ENCODE results near the gene NTNG2.

The NTNG2 gene

DNA sequence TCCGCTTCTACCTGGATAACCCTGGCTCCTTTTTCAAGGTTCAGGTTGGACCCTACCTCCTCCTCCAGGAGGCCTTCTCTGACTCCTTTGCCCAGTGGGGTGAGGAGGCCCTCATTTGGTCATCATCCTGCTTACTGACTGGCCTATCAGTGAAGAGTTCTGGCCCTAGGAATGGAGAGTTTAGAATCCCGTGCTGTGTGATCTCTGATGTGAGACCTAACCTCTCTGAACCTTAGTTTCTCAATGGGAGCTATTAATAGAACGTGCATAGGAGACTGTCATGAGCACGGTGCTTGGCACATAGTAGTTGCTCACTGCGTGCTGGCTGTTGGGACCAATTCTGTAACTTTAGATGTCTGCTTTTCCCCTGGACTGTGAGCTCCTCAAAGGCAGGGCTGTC, 10.3 kb downstream of the NTNG2 start:
- DNase-seq (ENCODE audit: low spot score) = no peak

DNA sequence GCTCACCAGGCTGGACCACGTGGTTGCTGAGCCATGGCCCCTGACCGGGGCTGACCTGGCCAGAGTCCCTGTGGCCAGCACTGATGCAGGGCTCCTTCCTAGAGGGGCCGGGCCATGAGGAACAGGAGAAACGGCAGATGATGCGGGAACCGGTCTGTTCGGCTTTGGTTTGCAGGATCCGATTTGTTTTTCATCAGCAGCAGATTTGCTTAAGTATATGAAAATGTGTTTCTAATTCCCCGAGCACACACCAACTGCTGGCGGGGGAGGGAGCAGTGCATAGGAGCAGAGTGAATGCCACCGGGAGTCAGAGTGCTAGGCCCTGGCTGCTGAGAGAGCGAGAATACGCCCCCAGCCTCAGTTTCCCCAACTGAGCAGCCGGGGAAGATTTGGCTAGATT, 13.6 kb downstream of the NTNG2 start:
- no peak for DNase-seq (ENCODE audit: low spot score)

DNA sequence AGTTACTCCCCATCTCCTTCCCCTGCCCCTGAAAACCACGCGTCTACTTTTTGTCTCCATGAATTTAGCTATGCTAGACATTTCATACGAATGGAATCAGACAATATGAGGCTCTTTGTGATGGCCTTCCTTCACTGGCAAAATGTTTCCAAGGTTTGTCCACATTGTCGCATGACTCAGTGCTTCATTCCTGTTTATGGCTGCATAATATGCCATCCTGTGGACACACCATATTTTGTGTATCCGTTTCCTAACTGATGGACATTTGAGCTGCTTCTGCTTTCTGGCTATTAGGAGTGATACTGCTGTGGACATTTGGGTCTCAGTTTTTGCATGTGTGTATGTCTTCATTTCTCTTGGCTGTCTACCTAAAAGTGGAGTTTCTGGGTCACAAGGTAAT, 14.5 kb downstream of the NTNG2 start:
- no peak for DNase-seq (ENCODE audit: low spot score)

DNA sequence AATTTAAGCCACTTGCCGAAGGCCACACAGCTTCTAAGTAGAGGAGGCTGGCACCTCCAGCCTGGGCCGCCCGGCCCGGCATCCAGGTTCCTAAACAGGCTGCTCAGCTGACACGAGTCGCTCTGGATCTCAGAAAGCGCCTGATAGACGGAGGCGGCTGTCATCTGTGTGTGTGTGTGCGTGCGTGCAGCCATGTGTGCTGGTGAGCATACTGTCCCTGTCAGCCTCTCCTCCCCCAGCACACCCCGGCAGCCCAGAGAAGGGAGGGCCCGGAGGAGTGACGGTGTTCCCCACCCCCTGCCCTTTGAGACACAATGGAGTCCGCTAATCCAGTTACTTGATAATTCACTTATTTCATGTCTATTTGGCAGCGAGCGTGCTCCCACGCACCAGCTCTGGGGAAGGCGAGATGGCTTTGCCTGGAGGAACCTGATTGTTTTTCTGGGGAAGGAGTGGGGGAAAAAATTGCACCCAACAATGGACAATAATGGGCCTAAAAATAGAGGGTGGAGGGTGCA, 20.0 kb downstream of the NTNG2 start:
- DNase-seq (ENCODE audit: low spot score) = no peak

DNA sequence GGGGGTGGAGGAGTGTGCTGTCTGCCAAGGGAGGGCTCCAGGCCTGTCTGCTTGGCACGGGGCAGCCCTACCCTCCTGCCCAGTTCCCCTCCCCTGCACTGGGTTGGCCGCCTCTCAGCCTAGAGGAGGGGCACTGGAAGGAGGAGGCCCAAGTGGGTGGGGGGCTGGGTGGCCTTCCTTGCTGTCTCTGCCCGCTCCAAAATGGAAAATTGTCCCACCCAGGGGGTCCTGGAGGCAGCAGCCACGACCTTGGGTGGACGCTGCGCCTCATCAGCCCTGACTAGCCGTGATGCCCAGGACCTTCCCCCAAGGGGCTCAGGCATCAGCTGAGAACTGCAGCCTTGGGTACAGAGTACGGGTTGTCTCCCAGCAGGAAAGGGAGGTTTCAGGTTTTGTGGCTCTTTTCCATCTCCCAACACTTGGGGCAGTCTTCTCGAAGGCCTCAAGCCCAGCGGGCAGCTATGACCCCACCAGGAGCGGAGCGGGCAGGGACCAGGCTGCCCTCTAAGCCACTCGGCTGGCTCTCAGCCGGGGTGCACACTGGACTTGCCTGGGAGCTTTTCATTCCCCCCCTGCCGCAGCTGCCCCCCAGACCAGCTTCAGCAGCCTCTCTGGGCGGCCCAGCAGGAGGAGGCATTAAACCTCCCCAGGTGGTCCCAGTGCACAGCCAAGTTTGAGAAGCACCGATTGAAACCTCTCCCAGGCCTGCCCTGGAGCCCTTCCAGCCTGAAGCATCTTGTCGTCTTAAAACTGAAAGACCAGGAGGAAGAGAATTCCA, 20.6 kb downstream of the NTNG2 start:
- DNase-seq (ENCODE audit: low spot score) = no peak

DNA sequence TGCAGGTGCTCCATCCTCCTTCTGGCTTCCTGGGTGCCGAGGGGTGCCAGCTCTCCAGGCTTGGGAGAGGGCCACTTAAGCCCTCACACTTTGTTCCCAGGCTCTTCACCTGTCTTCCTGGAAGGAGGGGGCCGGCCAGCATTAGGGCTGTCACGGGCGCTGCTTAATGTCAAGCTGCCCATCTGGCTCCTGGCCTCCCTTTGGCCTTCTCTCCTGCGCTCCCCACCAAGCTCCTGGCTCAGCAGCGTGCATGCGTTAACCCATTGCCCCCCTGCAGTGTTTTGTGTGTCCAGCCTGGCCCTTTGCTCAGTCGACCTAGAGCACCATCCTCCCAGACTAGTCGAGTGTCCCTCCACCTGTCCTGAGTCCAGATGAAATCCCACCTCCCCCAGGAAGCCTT, 21.3 kb downstream of the NTNG2 start:
- no peak for DNase-seq (ENCODE audit: low spot score)

DNA sequence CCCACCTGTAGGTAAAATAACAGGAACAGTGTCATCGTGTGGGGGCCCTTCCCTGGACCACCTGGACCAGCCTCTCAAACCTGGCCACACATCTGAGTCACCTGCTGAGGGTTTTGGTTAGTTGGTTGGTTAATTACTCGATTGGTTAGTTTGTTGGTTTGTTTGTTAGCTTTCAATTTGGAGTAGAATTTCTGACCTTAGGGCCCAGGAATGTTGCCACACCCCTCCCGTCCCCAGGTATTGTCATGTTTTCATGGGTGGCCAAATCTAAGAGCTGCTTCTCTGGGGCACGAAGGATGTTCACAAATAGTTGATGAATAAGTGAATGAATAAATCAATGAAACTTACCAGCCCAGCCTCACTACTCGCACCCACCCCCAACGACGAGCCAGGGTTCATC, 21.9 kb downstream of the NTNG2 start:
- no peak for DNase-seq (ENCODE audit: low spot score)

DNA sequence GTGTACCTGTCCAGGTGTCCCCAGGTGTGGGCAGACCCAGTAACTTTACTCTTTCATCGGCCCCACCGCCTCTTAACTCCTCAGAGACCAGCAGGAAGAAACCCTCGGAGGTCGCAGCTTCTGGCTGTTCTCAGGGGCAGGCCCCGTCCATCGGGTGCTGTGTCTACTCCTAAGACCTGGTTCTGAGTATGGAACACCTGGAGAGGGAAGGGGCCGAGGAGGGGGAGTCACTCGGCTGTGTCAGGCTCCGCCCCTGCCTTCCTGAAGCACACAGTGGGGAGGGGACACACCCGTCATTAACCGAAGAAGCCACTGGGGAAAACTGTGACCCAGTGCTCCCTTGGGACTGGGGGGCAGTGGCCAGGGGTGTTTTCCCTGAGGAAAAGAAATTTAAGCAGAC, 22.3 kb downstream of the NTNG2 start:
- DNase-seq (ENCODE audit: low spot score) = no peak

DNA sequence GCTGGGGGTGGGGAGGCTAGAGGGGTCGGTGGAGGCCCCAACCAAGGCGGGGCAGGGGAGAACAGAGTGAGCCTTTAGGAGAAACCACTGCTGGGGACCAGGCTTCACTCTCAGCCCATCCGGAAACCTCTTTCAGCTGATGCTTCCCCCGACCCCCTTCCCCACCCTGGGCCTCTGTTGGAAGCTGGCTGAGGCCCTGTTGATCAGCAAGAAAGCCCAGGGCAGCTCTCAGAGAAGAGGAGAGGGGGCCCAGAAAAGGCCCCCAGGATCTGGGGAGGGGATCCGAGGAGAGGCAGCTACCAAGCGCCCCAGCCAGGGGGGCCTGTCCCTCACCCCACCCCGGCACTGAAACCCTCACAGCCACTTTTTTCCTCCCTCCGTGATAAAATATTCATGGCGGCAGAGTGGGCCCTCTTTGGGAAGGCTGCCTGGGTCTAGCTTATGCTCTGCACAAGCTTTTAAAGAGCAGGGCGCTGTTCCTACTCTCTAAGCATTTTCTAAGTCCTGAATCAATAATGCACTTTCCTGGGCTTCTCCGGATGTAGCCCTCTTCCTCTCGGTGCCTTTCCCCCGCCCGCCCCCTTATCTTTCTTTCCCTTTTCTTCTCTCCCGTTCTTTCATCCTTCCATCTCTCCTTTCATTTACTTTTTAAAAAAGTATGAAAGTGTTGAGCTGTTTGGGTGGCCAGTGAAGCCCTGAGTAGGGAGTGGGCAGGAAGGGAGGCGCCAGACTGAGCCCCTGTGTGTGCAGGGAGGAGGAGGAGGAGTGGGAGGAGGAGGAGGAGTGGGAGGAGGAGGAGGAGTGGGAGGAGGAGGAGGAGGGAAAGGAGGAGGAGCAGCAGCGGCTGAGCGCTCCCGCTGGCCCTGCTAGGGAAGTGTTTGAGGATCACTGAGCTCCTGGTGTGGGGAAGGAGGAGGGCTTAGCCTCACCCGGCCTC, 23.5 kb downstream of the NTNG2 start:
- no peak for DNase-seq (ENCODE audit: low spot score)

DNA sequence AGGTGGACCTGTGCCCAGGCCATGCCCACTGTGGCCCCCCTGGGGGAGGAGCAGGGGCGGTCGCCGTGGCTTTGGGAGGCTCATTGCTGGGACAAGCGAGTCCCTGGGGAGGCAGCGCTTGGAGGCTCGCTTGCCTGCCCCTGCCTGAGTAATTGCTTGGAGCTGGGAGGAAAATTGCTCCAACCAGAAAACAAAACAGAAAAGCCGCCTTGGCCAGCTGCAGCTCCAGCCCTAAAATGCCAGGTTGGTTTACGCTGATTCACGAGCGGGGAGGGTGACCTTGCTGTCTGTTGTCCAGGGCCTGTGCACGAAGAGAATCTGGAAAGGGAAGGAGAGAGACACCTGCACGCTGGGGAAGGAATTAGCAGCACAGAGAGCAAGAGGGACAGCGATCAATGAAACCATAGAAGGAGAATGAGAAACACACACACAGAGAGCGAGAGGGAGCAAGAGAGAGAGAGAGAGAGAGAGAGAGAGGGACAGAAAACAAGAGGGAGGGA, 25.3 kb downstream of the NTNG2 start:
- DNase-seq (ENCODE audit: low spot score) = no peak

DNA sequence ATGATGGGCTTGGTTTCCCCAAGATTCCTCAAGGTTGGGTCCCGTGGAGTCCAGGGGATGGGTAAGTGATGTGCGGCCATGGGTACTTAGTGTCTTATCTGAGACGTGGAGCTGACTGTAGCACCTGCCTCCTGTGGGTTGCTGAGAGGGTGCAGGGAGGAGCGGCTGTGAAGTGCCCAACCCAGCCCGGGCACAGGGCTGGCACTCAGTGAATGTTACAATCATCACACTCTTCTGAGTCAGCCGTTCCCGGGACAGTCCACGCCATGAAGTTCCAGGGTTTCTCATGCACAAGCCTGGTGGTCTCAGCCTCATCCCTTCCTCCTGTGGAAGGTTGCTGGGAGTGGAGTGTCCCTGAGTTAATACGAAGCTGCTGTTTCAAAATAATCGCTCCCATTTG, 29.1 kb downstream of the NTNG2 start:
- no peak for DNase-seq (ENCODE audit: low spot score)

DNA sequence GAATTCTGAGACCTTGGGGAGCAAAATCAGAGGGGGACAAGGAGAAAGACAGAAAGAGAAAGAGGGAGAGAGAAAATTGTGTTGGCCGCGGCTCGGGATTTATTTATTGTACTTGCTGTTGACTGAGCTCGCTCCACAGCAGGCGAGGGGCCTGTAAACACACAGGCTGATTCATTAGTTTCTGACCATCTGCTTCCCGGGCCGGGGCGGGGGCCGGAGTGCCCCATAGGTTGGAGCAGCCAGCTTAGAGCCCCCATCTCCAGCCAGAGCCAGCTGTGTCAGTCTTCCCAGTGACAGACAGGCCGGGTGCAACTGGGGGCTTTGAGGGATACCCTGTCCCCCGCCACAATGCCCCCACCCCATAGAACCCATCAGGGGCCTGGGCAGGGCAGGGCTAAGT, 30.9 kb downstream of the NTNG2 start:
- no peak for DNase-seq (ENCODE audit: low spot score)

DNA sequence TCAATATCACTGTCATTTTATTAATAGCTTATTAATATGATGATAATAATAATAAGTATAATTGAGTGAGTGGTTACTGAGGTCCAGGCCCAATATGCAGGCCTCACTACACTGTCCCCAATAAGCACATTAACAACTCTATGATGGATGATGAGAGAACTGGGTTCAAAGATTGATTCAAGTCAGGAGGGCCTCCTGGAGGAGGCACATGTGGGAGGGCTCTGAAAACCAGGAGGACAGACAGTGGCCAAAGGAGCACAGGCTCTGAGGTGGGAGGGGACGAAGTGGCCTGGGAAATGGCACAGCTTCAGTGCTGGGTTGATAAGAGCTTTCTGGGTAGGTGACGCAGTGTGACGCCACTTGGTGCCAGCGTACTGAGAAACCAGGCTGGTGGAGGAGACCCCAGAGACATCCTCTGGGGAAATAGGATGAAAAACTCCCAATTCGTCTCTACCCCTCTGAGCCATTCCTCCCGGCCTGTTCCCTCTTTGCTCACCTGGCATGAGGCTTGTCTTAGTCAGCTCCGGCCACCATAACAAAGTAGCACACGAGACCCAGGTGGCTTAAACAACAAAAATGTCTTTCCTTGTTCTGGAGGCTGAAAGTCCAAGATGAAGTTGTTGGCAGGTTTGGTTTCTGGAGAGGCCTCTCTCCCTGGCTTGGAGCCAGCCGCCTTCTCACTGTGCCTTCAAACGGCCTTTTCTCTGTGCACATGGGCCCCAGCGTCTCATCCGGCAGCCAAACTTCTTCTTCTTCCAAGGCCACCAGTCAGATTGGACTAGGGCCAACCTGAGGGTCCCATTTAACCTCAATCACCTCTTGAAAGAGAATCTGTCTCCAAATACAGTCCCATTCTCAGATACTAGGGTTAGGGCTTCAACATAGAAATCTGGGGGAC, 31.6 kb downstream of the NTNG2 start:
- DNase-seq (ENCODE audit: low spot score) = no peak

DNA sequence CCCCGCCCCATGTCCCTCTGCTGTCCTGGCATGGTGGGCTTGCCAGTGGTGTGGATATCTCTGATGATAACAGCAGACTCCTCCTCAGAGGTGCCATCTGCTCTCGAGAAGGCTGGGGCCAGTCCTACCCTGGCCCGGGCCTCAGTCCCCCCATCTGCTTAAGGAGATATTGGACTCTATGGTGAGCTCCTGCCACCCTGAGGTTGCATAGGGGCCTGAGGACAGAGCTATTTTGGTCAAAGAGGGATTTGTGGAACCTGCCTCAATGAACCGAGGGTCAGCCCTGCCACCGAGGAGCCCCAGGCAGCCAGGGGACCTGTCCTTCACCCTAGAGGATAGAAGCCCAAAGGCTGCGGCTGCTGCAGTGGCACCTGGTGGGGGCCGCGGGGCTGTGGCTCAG, 32.6 kb downstream of the NTNG2 start:
- DNase-seq (ENCODE audit: low spot score) = no peak

DNA sequence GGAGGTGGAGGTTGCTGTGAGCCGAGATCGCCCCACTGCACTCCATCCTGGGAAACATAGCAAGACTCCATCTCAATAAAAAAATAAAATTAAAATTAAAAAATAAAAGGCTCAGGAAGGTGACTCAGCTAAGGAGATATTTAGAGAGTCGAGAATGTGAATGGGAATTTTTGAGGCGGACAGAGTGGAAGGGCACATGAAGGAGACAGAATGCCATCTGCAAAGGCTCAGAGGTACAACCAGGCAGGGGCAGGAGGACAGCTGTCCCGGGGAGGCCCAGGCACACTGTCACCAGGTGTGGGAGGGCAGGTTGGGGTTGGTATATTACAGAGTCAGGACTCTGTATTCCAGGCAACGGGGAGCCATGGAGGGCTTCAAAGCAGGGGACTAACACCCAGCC, 35.5 kb downstream of the NTNG2 start:
- DNase-seq (ENCODE audit: low spot score) = no peak

DNA sequence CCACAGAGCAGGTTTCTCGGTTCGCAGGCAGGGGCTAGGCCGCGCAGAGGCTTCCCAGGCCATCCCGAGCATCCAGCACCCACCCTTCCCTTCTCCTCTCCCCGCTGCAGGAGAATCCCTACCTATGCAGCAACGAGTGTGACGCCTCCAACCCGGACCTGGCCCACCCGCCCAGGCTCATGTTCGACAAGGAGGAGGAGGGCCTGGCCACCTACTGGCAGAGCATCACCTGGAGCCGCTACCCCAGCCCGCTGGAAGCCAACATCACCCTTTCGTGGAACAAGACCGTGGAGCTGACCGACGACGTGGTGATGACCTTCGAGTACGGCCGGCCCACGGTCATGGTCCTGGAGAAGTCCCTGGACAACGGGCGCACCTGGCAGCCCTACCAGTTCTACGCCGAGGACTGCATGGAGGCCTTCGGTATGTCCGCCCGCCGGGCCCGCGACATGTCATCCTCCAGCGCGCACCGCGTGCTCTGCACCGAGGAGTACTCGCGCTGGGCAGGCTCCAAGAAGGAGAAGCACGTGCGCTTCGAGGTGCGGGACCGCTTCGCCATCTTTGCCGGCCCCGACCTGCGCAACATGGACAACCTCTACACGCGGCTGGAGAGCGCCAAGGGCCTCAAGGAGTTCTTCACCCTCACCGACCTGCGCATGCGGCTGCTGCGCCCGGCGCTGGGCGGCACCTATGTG, 36.1 kb downstream of the NTNG2 start:
- no peak for DNase-seq (ENCODE audit: low spot score)

DNA sequence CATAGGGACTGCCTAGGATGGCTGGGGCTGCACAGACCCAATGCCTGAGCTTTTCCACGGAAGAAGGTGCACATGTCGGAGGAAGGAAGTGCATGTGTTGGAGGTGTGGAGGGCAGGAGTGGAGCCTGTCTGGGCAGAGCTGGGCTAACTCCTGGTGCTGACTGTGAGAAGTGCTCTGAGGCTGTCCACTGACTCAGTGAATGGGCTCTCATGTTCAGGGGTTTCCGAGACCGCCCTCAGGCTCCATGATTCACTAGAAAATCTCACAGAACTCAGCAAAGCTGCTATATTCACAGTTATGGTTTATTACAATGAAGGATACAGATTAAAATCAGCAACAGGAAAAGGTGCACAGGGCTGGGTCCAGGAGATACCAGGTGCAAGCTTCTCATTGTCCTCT, 37.2 kb downstream of the NTNG2 start:
- DNase-seq (ENCODE audit: low spot score) = no peak

DNA sequence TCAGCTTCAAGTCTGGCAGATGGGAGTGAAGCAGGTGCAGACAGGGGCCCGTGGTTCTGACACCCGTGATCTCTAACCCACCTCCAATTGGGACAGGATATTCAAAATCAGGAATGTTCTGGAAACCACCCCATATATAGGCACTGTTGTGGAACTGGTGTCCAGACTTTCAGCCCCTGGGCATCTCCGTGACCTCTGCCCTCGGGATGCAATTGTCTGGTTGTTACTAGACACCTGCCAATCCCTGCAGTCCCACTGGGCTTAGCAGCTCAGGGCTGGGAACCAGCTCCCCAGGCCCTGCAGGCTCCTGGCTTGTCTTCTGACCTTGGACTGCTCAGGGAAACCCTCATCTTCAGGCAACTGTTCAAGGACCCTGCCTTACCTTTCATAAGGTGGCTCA, 38.8 kb downstream of the NTNG2 start:
- no peak for DNase-seq (ENCODE audit: low spot score)

DNA sequence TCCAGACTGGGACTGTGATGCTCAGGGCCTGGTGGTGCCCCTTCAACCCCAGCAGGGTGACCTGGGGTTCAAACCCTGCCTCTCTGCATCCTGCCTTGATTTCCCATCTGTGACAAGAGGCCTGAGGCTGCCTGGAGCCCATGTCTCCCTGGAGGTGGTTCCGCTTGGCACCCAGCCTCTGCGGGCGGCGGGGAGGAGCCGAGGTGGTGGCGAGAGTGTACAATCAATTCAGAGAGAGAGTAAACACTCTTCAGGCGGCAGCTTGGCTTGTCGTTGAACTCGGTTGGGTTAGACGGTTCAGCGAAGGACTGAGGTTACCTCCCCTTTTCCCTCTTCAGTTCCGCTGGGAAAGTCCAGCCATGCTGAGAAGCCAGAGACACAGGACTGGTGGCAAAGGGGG, 39.3 kb downstream of the NTNG2 start:
- no peak for DNase-seq (ENCODE audit: low spot score)

DNA sequence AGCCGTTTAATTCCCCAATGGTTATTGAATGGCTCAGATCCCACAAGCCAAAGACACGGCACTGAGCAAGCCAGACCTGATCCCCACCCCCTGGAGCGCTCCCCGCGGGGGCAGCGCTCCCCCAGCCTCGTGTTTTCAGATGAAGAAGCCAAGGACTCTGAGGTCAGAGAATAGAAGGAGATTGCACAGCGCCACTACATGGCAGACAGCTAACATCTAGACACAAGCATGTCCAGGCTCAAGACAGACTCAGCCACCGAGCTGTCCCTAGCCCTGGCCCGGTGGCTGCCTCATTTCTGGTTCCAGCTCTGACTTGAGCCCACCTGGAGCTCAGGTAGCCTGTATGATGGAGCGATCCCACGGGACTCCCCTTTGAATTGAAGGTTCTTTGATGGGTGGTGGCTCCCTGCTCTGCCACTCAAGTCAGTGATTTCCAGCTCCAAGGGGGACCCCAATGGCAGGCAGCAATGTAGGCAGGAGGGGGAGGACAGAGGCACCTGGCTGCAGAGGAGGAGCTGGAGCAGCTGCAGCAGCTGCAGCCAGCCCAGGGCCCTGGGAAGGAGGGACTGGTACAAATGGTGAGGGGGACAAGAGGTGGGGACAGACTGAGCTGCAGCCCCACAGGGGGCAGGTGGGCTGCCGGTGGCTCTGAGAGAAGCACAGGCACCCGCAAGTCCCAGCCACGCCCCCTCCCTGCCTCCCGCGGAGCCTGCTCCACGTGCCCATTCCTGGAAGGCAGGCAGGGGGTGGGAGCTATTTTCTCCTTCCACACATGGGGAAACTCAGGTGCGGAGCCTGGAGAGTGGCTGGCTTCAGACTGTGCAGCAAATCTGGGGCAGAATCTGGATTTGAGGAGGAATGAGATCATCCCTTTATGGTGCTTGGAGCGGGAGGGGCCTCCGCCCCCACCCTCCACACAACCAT, 40.2 kb downstream of the NTNG2 start:
- no peak for DNase-seq (ENCODE audit: low spot score)
